ENCODE results near the gene FOLR2. TPM values are rescaled to one million over a fixed set of nuclear protein-coding genes. Genes with fewer than 3 reads are reported as not detected.
"Not testable (repeated sequence)": the region's sequence is repeated elsewhere in the genome, so short reads cannot be mapped to it uniquely, and the experiment has no call there.

FOLR2 gene
- total and polyA plus RNA-seq, 10 donors: 16.1 to 62.3 (median 23.0) TPM

GRCh38 chr11:72263361-72263760, 46.8 kb downstream of the FOLR2 start:
- no peaks in the 10 kb centered on the region for H3K9me3 ChIP-seq
- H3K27ac ChIP-seq: peak overlapping the region in 1 of 8 donors; percentile 37
- no peaks in the 10 kb centered on the region for H3K4me1 ChIP-seq
- no peak overlapping the region for H3K4me3 ChIP-seq
- TF ChIP-seq POLR2A (IDR thresholded peaks at IDR 0.05) (no peak), CTCF (IDR thresholded peaks at IDR 0.05 in 8 of 11, conservative IDR thresholded peaks at IDR 0.05 in 3 of 11) (no peak), POLR2AphosphoS5 (IDR thresholded peaks at IDR 0.05) (no peak)
- H3K27me3 ChIP-seq (replicated peaks in 1 of 7): peaks cover 0 to 30% (median 0%) of the 10 kb centered on the region in 7 donors
- DNase-seq: no peak
- intact Hi-C loops (cut with DNase I; ENCODE audit: low total_unique reads): no loop called here
- no peaks in the 10 kb centered on the region for H3K36me3 ChIP-seq
- 23 to 47% (median 30%) methylated on average over 4 of the region's 4 CpGs for WGBS, 5 donors

- TF ChIP-seq POLR2A (IDR thresholded peaks at IDR 0.05) (no peak), POLR2AphosphoS5 (IDR thresholded peaks at IDR 0.05) (no peak), CTCF (IDR thresholded peaks at IDR 0.05 in 8 of 11, conservative IDR thresholded peaks at IDR 0.05 in 3 of 11) (no peak)
- H3K4me3 ChIP-seq: no peak overlapping the region
- peaks cover 0 to 30% (median 0%) of the 10 kb centered on the region in 7 donors for H3K27me3 ChIP-seq (replicated peaks in 1 of 7)
- no peaks in the 10 kb centered on the region for H3K9me3 ChIP-seq
- peaks cover 0 to 6% (median 0%) of the 10 kb centered on the region in 6 donors for H3K4me1 ChIP-seq
- no peak overlapping the region for H3K27ac ChIP-seq
- DNase-seq: no peak
- intact Hi-C loops (cut with DNase I; ENCODE audit: low total_unique reads): no loop called here
- no peaks in the 10 kb centered on the region for H3K36me3 ChIP-seq
Measured at GRCh38 chr11:72265951-72266350, 49.4 kb downstream of the FOLR2 start.

GRCh38 chr11:72266960-72267359, 50.4 kb downstream of the FOLR2 start:
- H3K36me3 ChIP-seq; H3K9me3 ChIP-seq; intact Hi-C loops (cut with DNase I; ENCODE audit: low total_unique reads); H3K4me1 ChIP-seq; H3K4me3 ChIP-seq; DNase-seq; H3K27ac ChIP-seq: not testable (repeated sequence)
- H3K27me3 ChIP-seq (replicated peaks in 1 of 7): peaks cover 0 to 29% (median 0%) of the 10 kb centered on the region in 7 donors
- WGBS, 5 donors: 72 to 85% (median 74%) methylated on average over 5 of the region's 5 CpGs

GRCh38 chr11:72267956-72268617, 51.5 kb downstream of the FOLR2 start:
- WGBS, 5 donors: 73 to 93% (median 84%) methylated on average over 2 of the region's 2 CpGs
- H3K4me3 ChIP-seq: no peak overlapping the region
- H3K36me3 ChIP-seq: no peaks in the 10 kb centered on the region
- H3K9me3 ChIP-seq: no peaks in the 10 kb centered on the region
- no peak for TF ChIP-seq CTCF (IDR thresholded peaks at IDR 0.05 in 8 of 11, conservative IDR thresholded peaks at IDR 0.05 in 3 of 11)
- TF ChIP-seq POLR2AphosphoS5 (IDR thresholded peaks at IDR 0.05): no peak
- no peak for TF ChIP-seq POLR2A (IDR thresholded peaks at IDR 0.05)
- H3K27me3 ChIP-seq (replicated peaks in 1 of 7): peaks cover 0 to 23% (median 0%) of the 10 kb centered on the region in 7 donors
- DNase-seq: no peak
- H3K27ac ChIP-seq: no peak overlapping the region
- H3K4me1 ChIP-seq: peaks cover 0 to 6% (median 0%) of the 10 kb centered on the region in 6 donors
- intact Hi-C loops (cut with DNase I; ENCODE audit: low total_unique reads): no loop called here

Other genes starting within 250 kb of the FOLR2 start
- 10 to 100 TPM; 33.6 to 84.2 (median 69.8) TPM for gene IL18BP, start 217.9 kb upstream of the FOLR2 start, total RNA-seq
- 10 to 100 TPM; 13.8 to 38.2 (median 18.2) TPM for gene IL18BP, start 217.9 kb upstream of the FOLR2 start, polyA plus RNA-seq
- gene NUMA1, start 136.3 kb upstream of the FOLR2 start, total RNA-seq: 100 to 1,000 TPM; 174 to 248 (median 203) TPM
- gene NUMA1, start 136.3 kb upstream of the FOLR2 start, polyA plus RNA-seq: 100 to 1,000 TPM in 2 of 3 donors, 10 to 100 TPM in 1; 75.5 to 164 (median 141) TPM
- 10 to 100 TPM in 1 of 7 donors, 1 to 10 TPM in 6; 3.3 to 10.0 (median 5.0) TPM for gene LRRC51, start 135.9 kb upstream of the FOLR2 start, total RNA-seq
- 1 to 10 TPM; 2.0 to 2.4 (median 2.2) TPM for gene LRRC51, start 135.9 kb upstream of the FOLR2 start, polyA plus RNA-seq
- 100 to 1,000 TPM in 4 of 7 donors, 10 to 100 TPM in 3; 81.5 to 182 (median 119) TPM for gene LAMTOR1, start 113.5 kb upstream of the FOLR2 start, total RNA-seq
- gene LAMTOR1, start 113.5 kb upstream of the FOLR2 start, polyA plus RNA-seq: 100 to 1,000 TPM in 2 of 3 donors, 10 to 100 TPM in 1; 96.2 to 155 (median 143) TPM
- not detected for gene TOMT, start 110.9 kb upstream of the FOLR2 start, total RNA-seq
- gene TOMT, start 110.9 kb upstream of the FOLR2 start, polyA plus RNA-seq: not detected
- 10 to 100 TPM; 16.5 to 33.5 (median 26.3) TPM for gene ANAPC15, start 104.1 kb upstream of the FOLR2 start, total RNA-seq
- gene ANAPC15, start 104.1 kb upstream of the FOLR2 start, polyA plus RNA-seq: 10 to 100 TPM; 49.4 to 65.6 (median 59.7) TPM
- gene FOLR3, start 81.1 kb upstream of the FOLR2 start, total RNA-seq: 10 to 100 TPM in 5 of 7 donors, 1 to 10 TPM in 2; 4.5 to 43.2 (median 17.9) TPM
- gene FOLR3, start 81.1 kb upstream of the FOLR2 start, polyA plus RNA-seq: 1 to 10 TPM in 2 of 3 donors, under 1 TPM in 1; 0.49 to 7.3 (median 5.3) TPM
- gene FOLR1, start 24.7 kb upstream of the FOLR2 start, total RNA-seq: not detected
- gene FOLR1, start 24.7 kb upstream of the FOLR2 start, polyA plus RNA-seq: under 1 TPM in 1 of 3 donors, not detected in 2; 0.10 TPM
- 100 to 1,000 TPM in 6 of 7 donors, 10 to 100 TPM in 1; 93.4 to 177 (median 141) TPM for gene INPPL1, start 8.0 kb downstream of the FOLR2 start, total RNA-seq
- gene INPPL1, start 8.0 kb downstream of the FOLR2 start, polyA plus RNA-seq: 100 to 1,000 TPM in 1 of 3 donors, 10 to 100 TPM in 2; 28.2 to 104 (median 52.6) TPM
- gene PHOX2A, start 27.4 kb downstream of the FOLR2 start, total RNA-seq: not detected
- under 1 TPM in 1 of 3 donors, not detected in 2; 0.33 TPM for gene PHOX2A, start 27.4 kb downstream of the FOLR2 start, polyA plus RNA-seq
- 10 to 100 TPM; 17.3 to 32.8 (median 25.0) TPM for gene CLPB, start 217.7 kb downstream of the FOLR2 start, total RNA-seq
- 1 to 10 TPM; 4.2 to 6.6 (median 5.4) TPM for gene CLPB, start 217.7 kb downstream of the FOLR2 start, polyA plus RNA-seq